CD14-positive monocyte (primary cell): ENCODE data around the gene KLHL20. TPM values are rescaled to one million over a fixed set of nuclear protein-coding genes. Genes with fewer than 3 reads are reported as not detected.

Experiments used
- DNase-seq, 3 donors: peaks; one replicate each; pipeline ENCODE4 v3.0.0-alpha.2; 2011 to 2022
- H2AFZ ChIP-seq: 2 replicates; pipeline ENCODE4 v1.6.0; 2012; ENCODE audit warnings: mild to moderate bottlenecking, low read depth, low read length, inconsistent platforms; ENCODE audit not compliant: insufficient read depth, poor library complexity, severe bottlenecking
- H3K27ac ChIP-seq, 2 donors: 1 replicate in 1 of 2; 2 replicates in 1 of 2; pipeline ENCODE4 v1.5.1; 2012 to 2013; ENCODE audit warnings: low read length in 2 of 2, control low read depth in 1 of 2, inconsistent platforms in 1 of 2, low read depth in 1 of 2, mild to moderate bottlenecking in 1 of 2
- H3K27me3 ChIP-seq, 2 donors: one replicate each; pipeline versions ENCODE4 v1.6.0 to v1.6.1; 2011 to 2013; ENCODE audit warnings: low read length in 2 of 2; ENCODE audit not compliant: control insufficient read depth in 2 of 2, insufficient read depth in 2 of 2
- H3K36me3 ChIP-seq, 2 donors: replicated peaks in 1 of 2; 1 replicate in 1 of 2; 2 replicates in 1 of 2; pipeline versions ENCODE4 v1.5.1 to v1.6.1; 2012 to 2013; ENCODE audit warnings: low read length in 2 of 2, control low read depth in 1 of 2, inconsistent platforms in 1 of 2, mild to moderate bottlenecking in 1 of 2; ENCODE audit not compliant: insufficient read depth in 2 of 2, control insufficient read depth in 1 of 2
- H3K4me1 ChIP-seq, 2 donors: 1 replicate in 1 of 2; 2 replicates in 1 of 2; pipeline versions ENCODE4 v1.5.1 to v1.6.1; 2012 to 2013; ENCODE audit warnings: low read length in 2 of 2, control low read depth in 1 of 2, inconsistent platforms in 1 of 2, mild to moderate bottlenecking in 1 of 2, moderate library complexity in 1 of 2; ENCODE audit not compliant: insufficient read depth in 2 of 2, control insufficient read depth in 1 of 2
- H3K4me2 ChIP-seq: replicated peaks from 2 replicates; pipeline ENCODE3; 2012; ENCODE audit warnings: low read length, moderate library complexity, mild to moderate bottlenecking; ENCODE audit not compliant: poor library complexity, severe bottlenecking; ENCODE audit errors: extremely low read depth
- H3K4me3 ChIP-seq, 3 experiments: fragments of 200-600 bp in 1 of 3; sonication (generic) in 1 of 3; replicated peaks in 1 of 3; 1 replicate in 2 of 3; 2 replicates in 1 of 3; pipeline ENCODE4 v1.5.1; 2011 to 2013; ENCODE audit warnings: low read length in 3 of 3, mild to moderate bottlenecking in 3 of 3, control low read depth in 2 of 3, low read depth in 2 of 3, inconsistent platforms in 1 of 3, moderate library complexity in 1 of 3
- H3K79me2 ChIP-seq: 2 replicates; pipeline ENCODE4 v1.6.0; 2012; ENCODE audit warnings: mild to moderate bottlenecking, control low read depth, inconsistent platforms, low read length, moderate library complexity; ENCODE audit not compliant: insufficient read depth
- H3K9ac ChIP-seq: 2 replicates; pipeline ENCODE4 v1.6.0; 2017; ENCODE audit warnings: low read length, mild to moderate bottlenecking; ENCODE audit not compliant: insufficient read depth, poor library complexity, severe bottlenecking
- H3K9me3 ChIP-seq, 2 donors: replicated peaks in 1 of 2; 1 replicate in 1 of 2; 2 replicates in 1 of 2; pipeline versions ENCODE4 v1.5.1 to v1.6.1; 2012 to 2013; ENCODE audit warnings: low read length in 2 of 2, control low read depth in 1 of 2; ENCODE audit not compliant: control insufficient read depth in 1 of 2, insufficient read depth in 1 of 2
- H4K20me1 ChIP-seq: 2 replicates; pipeline ENCODE4 v1.6.0; 2012; ENCODE audit warnings: mild to moderate bottlenecking, low read length, control low read depth, moderate library complexity; ENCODE audit not compliant: insufficient read depth
- H3K27ac Mint-ChIP-seq, 7 donors: one replicate each; pipeline ENCODE4 v1.8.0; 2020; ENCODE audit warnings: mild to moderate bottlenecking in 7 of 7, mixed read lengths in 7 of 7, moderate library complexity in 6 of 7, inconsistent platforms in 2 of 7
- H3K27me3 Mint-ChIP-seq, 3 donors: one replicate each; pipeline ENCODE4 v1.8.0; 2021 to 2022; ENCODE audit warnings: low read depth in 3 of 3, mild to moderate bottlenecking in 3 of 3, mixed read lengths in 3 of 3, moderate library complexity in 3 of 3, inconsistent platforms in 1 of 3
- H3K36me3 Mint-ChIP-seq, 2 donors: one replicate each; pipeline ENCODE4 v1.8.0; 2020; ENCODE audit warnings: mixed read lengths in 2 of 2, inconsistent platforms in 1 of 2, mild to moderate bottlenecking in 1 of 2
- H3K4me1 Mint-ChIP-seq: one replicate; pipeline ENCODE4 v1.8.0; 2020; ENCODE audit warnings: mild to moderate bottlenecking, mixed read lengths
- H3K4me3 Mint-ChIP-seq, 2 donors: one replicate each; pipeline ENCODE4 v1.8.0; 2020; ENCODE audit warnings: mild to moderate bottlenecking in 2 of 2, mixed read lengths in 2 of 2, moderate library complexity in 1 of 2
- H3K9me3 Mint-ChIP-seq, 7 donors: one replicate each; pipeline ENCODE4 v1.8.0; 2020 to 2022; ENCODE audit warnings: mixed read lengths in 7 of 7, mild to moderate bottlenecking in 6 of 7, moderate library complexity in 6 of 7, inconsistent platforms in 2 of 7
- CTCF ChIP-seq: fragments of 200-600 bp; IDR thresholded peaks from one replicate; pipeline ENCODE4 v1.8.0; 2022; ENCODE audit warnings: antibody characterized with exemption, mild to moderate bottlenecking
- WGBS: methylation state at CpG from one replicate; pipeline ENCODE4 v1.1.5; 2013; ENCODE audit warnings: missing lambda C conversion rate; ENCODE audit not compliant: insufficient coverage; 5-methylcytosine and 5-hydroxymethylcytosine counted together
- intact Hi-C, 2 donors: fragments of 100-400 bp; cut with micrococcal nuclease; formaldehyde crosslinking; loops; one replicate each; pipeline versions ENCODE4 v1.15.0 to v1.15.1; 2023
- polyA plus RNA-seq, 3 donors: library from polyadenylated mRNA; depleted of rRNA in 1 of 3; unstranded in 2 of 3; stranded (reverse) in 1 of 3; fragments of 300-500 nt in 2 of 3; fragments of >200 nt in 1 of 3; fragmentation: Illumina TruSeq in 2 of 3; gene quantifications; 1 replicate in 2 of 3; 2 replicates in 1 of 3; pipeline ENCODE4 v1.2.3, GENCODE V29; 2012 to 2021
- small RNA-seq: library from RNA; depleted of rRNA; stranded (forward); fragments of <200 nt; gene quantifications from one replicate; pipeline ENCODE3, GENCODE V24; 2012; ENCODE audit warnings: low read depth; ENCODE audit not compliant: insufficient read length

KLHL20 gene
- polyA plus RNA-seq, 3 donors, result 6.5 to 9.4 (median 8.2) TPM

- H3K9me3 Mint-ChIP-seq, result no peaks in the 10 kb centered on the region
- 36% methylated on average over 2 of the region's 2 CpGs for WGBS
- peaks cover 17 to 30% of the 10 kb centered on the region in 2 donors for H3K36me3 ChIP-seq
- H3K4me3 Mint-ChIP-seq, result no peak overlapping the region
- no peaks in the 10 kb centered on the region for H3K27me3 Mint-ChIP-seq
- H2AFZ ChIP-seq, result no peak overlapping the region
- H3K9me3 ChIP-seq, result no peaks in the 10 kb centered on the region
- no peaks in the 10 kb centered on the region for H3K27me3 ChIP-seq
- H3K4me3 ChIP-seq, result no peak overlapping the region
- H3K4me1 ChIP-seq, result peaks cover 15 to 26% of the 10 kb centered on the region in 2 donors
- no peak overlapping the region for H3K27ac ChIP-seq
- TF ChIP-seq CTCF, result no peak
- DNase-seq, result no peak
- H3K36me3 Mint-ChIP-seq, result peaks cover 25 to 33% of the 10 kb centered on the region in 2 donors
- no peak overlapping the region for H3K4me2 ChIP-seq
- intact Hi-C loops, result loop anchor here in 1 of 2 donors (5.0 kb wide), 2 partner anchors 40 to 1085 kb away; partner anchors contain the start of genes GAS5 and ZBTB37
- peaks cover 25% of the 10 kb centered on the region for H3K79me2 ChIP-seq
- peak overlapping the region in 1 of 7 donors; percentile 36 for H3K27ac Mint-ChIP-seq
- no peak overlapping the region for H3K9ac ChIP-seq
- H4K20me1 ChIP-seq, result no peaks in the 10 kb centered on the region
- peaks cover 26% of the 10 kb centered on the region for H3K4me1 Mint-ChIP-seq
These were observed 112.8 kb downstream of the KLHL20 start for GRCh38 chr1:173827611-173828010.

GRCh38 chr1:173832748-173833147, 118.0 kb downstream of the KLHL20 start:
- no peaks in the 10 kb centered on the region for H3K27me3 Mint-ChIP-seq
- H3K79me2 ChIP-seq, result no peaks in the 10 kb centered on the region
- H3K9me3 ChIP-seq, result no peaks in the 10 kb centered on the region
- H4K20me1 ChIP-seq, result no peaks in the 10 kb centered on the region
- no peak overlapping the region for H3K4me3 ChIP-seq
- no peak overlapping the region for H2AFZ ChIP-seq
- no peak for TF ChIP-seq CTCF
- no peak overlapping the region for H3K4me2 ChIP-seq
- no peak for DNase-seq
- H3K27ac Mint-ChIP-seq, result peak overlapping the region in 1 of 7 donors; percentile 54
- no peaks in the 10 kb centered on the region for H3K4me1 Mint-ChIP-seq
- intact Hi-C loops, result no loop called here
- no peaks in the 10 kb centered on the region for H3K4me1 ChIP-seq
- WGBS, result no CpG with 5 or more reads among the region's 1 CpG
- H3K27me3 ChIP-seq, result no peaks in the 10 kb centered on the region
- H3K27ac ChIP-seq, result no peak overlapping the region
- H3K36me3 Mint-ChIP-seq, result peaks cover 45 to 77% of the 10 kb centered on the region in 2 donors
- H3K9me3 Mint-ChIP-seq, result no peaks in the 10 kb centered on the region
- no peak overlapping the region for H3K4me3 Mint-ChIP-seq
- no peak overlapping the region for H3K9ac ChIP-seq
- H3K36me3 ChIP-seq, result peaks cover 59 to 78% of the 10 kb centered on the region in 2 donors

Small RNAs within 50 kb of the gene (small RNA-seq; reads per million reads assigned to genes)
- gene BX248409.1 (not detected), gene RF00019 (not detected)

Other genes with a start within 250 kb of the KLHL20 start
- gene PRDX6, start 237.6 kb upstream of the KLHL20 start, polyA plus RNA-seq, result 100 to 1,000 TPM in 2 of 3 donors, 10 to 100 TPM in 1; 89.5 to 142 (median 119) TPM
- not detected for gene SLC9C2, start 111.9 kb upstream of the KLHL20 start, polyA plus RNA-seq
- not detected for gene TEX50, start 79.6 kb upstream of the KLHL20 start, polyA plus RNA-seq
- gene ANKRD45, start 45.1 kb upstream of the KLHL20 start, polyA plus RNA-seq, result not detected
- 1 to 10 TPM; 3.2 to 8.2 (median 6.2) TPM for gene DARS2, start 109.7 kb downstream of the KLHL20 start, polyA plus RNA-seq
- gene CENPL, start 109.9 kb downstream of the KLHL20 start, polyA plus RNA-seq, result 1 to 10 TPM in 1 of 3 donors, under 1 TPM in 2; 0.49 to 2.6 (median 0.81) TPM
- gene GAS5, start 153.0 kb downstream of the KLHL20 start, polyA plus RNA-seq, result 100 to 1,000 TPM in 1 of 3 donors, 10 to 100 TPM in 2; 90.4 to 309 (median 92.0) TPM
- 1 to 10 TPM in 1 of 3 donors, under 1 TPM in 2; 0.87 to 4.1 (median 0.91) TPM for gene ZBTB37, start 153.4 kb downstream of the KLHL20 start, polyA plus RNA-seq
- under 1 TPM in 1 of 3 donors, not detected in 2; 0.23 TPM for gene SERPINC1, start 202.3 kb downstream of the KLHL20 start, polyA plus RNA-seq